ENCODE measurements around the gene TNFRSF13B.

GRCh38 chr17:16918443-16918842 lies 53.5 kb downstream of the TNFRSF13B start:
- TF ChIP-seq CTCF (IDR thresholded peaks at IDR 0.05), result no peak
- TF ChIP-seq POLR2A (IDR thresholded peaks at IDR 0.05; ENCODE audit: low read depth), result no peak
- no peak for TF ChIP-seq EP300 (IDR thresholded peaks at IDR 0.05)
- TF ChIP-seq POLR2AphosphoS5 (IDR thresholded peaks at IDR 0.05), result no peak

Data from esophagus muscularis mucosa (tissue), 4 donors.